ENCODE data around the gene PAK4. TPM values are rescaled to one million over a fixed set of nuclear protein-coding genes. Genes with fewer than 3 reads are reported as not detected.

Gene PAK4
- total RNA-seq, 1 experiment from 2014 or later: 63.1 TPM

GRCh38 chr19:39155114-39155700 is 29.6 kb downstream of the PAK4 start:
- Histone ChIP-seq H4K5ac (ENCODE audit: insufficient read length, low read depth, low read length) (no peak overlapping the region), H2AK5ac (ENCODE audit: insufficient read length, low read length) (no peak overlapping the region), H2BK5ac (ENCODE audit: insufficient read length, low read length) (no peak overlapping the region), H3K27me3 (ENCODE audit: insufficient read depth, low read length) (no peaks in the 10 kb centered on the region), H2BK15ac (ENCODE audit: low read depth, low read length) (no peak overlapping the region), H3K18ac (ENCODE audit: insufficient read length, low read depth, low read length) (no peak overlapping the region), H3K23ac (ENCODE audit: insufficient read length, low read depth, low read length) (no peak overlapping the region), H3K27ac (ENCODE audit: insufficient read length, low read depth, low read length) (no peak overlapping the region), H3T11ph (ENCODE audit: low read length) (no peak overlapping the region), H3K14ac (ENCODE audit: insufficient read depth, low read length) (no peak overlapping the region; the same call in 1 of the 2 replicates), H3K56ac (ENCODE audit: insufficient read length, low read depth, low read length) (no peak overlapping the region), H4K20me1 (ENCODE audit: control insufficient read depth, insufficient read depth, insufficient read length) (peaks cover 5% of the 10 kb centered on the region), H3K4me2 (ENCODE audit: insufficient read depth, insufficient read length, low read length) (no peak overlapping the region), H3K4ac (ENCODE audit: low read depth, low read length) (no peak overlapping the region), H3K9ac (ENCODE audit: extremely low read depth, insufficient read length, low read length) (no peak overlapping the region), H4K8ac (replicated peaks; ENCODE audit: insufficient read length, low read depth, low read length) (no peak overlapping the region), H3K23me2 (ENCODE audit: insufficient read length, low read depth, low read length, poor library complexity, severe bottlenecking) (peaks cover 2% of the 10 kb centered on the region), H2AFZ (ENCODE audit: low read length) (no peak overlapping the region), H2BK12ac (ENCODE audit: insufficient read length, low read depth, low read length) (no peak overlapping the region), H3K9me3 (ENCODE audit: control insufficient read depth, low read depth, low read length) (no peaks in the 10 kb centered on the region), H3K79me2 (ENCODE audit: insufficient read depth, low read length) (peaks cover 4% of the 10 kb centered on the region; the same call in 1 of the 2 replicates), H3K79me1 (ENCODE audit: insufficient read depth, low read depth, low read length, poor library complexity, severe bottlenecking) (no peaks in the 10 kb centered on the region), H2BK120ac (ENCODE audit: low read depth, low read length, poor library complexity, severe bottlenecking) (no peak overlapping the region), H4K91ac (ENCODE audit: insufficient read length, low read depth, low read length) (no peak overlapping the region), H3K4me1 (ENCODE audit: insufficient read depth, low read length) (peaks cover 5% of the 10 kb centered on the region; the same call in 1 of the 2 replicates), H2BK20ac (ENCODE audit: low read depth, low read length, poor library complexity, severe bottlenecking) (no peak overlapping the region)
- TF ChIP-seq CTCF (conservative IDR thresholded peaks at IDR 0.05): no peak; the same call in 2 of the 3 replicates
- H3K9me3 Mint-ChIP-seq: no peaks in the 10 kb centered on the region
- peaks cover 39 to 61% of the 10 kb centered on the region in 2 experiments for H3K4me1 Mint-ChIP-seq
- H3K4me3 Mint-ChIP-seq: no peak overlapping the region; a peak in 1 of 5 replicates
- peak overlapping the region in 1 of 3 experiments; percentile 62; a peak in 1 of 7 replicates for H3K27ac Mint-ChIP-seq
- H3K27me3 Mint-ChIP-seq (ENCODE audit: low read depth): no peaks in the 10 kb centered on the region
- H3K36me3 Mint-ChIP-seq (ENCODE audit: insufficient read depth in 1 of 3, low read depth in 3 of 3): peaks cover 2 to 13% (median 6%) of the 10 kb centered on the region in 3 experiments; a peak in 6 of 7 replicates
- DNase-seq: no peak
- WGBS (ENCODE audit: extremely low coverage, insufficient read length, low lambda C conversion rate): no CpG with 5 or more reads among the region's 11 CpGs

All from H9 (cell line).